HepG2 (cell line): Measurements from ENCODE around the gene CAPRIN1. TPM values are rescaled to one million over a fixed set of nuclear protein-coding genes. Genes with fewer than 3 reads are reported as not detected.

Experiments used
- ATAD3A ChIP-seq: sonication (generic); formaldehyde crosslinking; IDR thresholded peaks from 2 replicates; pipeline ENCODE4 v1.4.0; 2020; ENCODE audit warnings: missing genetic modification reagents
- HIC2 ChIP-seq: sonication (generic); formaldehyde crosslinking; IDR thresholded peaks from 2 replicates; pipeline ENCODE4 v1.9.0; 2022; ENCODE audit warnings: low read depth, missing genetic modification reagents
- HOXA3 ChIP-seq: sonication (generic); formaldehyde crosslinking; IDR thresholded peaks from 2 replicates; pipeline ENCODE4 v1.5.0; 2020; ENCODE audit warnings: missing genetic modification reagents
- IKZF4 ChIP-seq: sonication (generic); formaldehyde crosslinking; IDR thresholded peaks from 2 replicates; pipeline ENCODE4 v1.5.1; 2020; ENCODE audit warnings: borderline replicate concordance, mild to moderate bottlenecking, low read depth, missing genetic modification reagents; ENCODE audit errors: not compliant biosample characterization
- ISL2 ChIP-seq: sonication (generic); formaldehyde crosslinking; IDR thresholded peaks from 2 replicates; pipeline ENCODE4 v1.5.0; 2020; ENCODE audit warnings: missing genetic modification reagents
- JARID2 ChIP-seq: sonication (generic); formaldehyde crosslinking; IDR thresholded peaks from 2 replicates; pipeline ENCODE4 v1.8.1; 2023; ENCODE audit warnings: missing genetic modification reagents, inconsistent platforms; ENCODE audit not compliant: insufficient replicate concordance
- MIXL1 ChIP-seq: IDR thresholded peaks from 2 replicates; pipeline ENCODE4 v1.6.1; 2016
- NCOA1 ChIP-seq: sonication (generic); formaldehyde crosslinking; IDR thresholded peaks from 2 replicates; pipeline ENCODE4 v1.9.0; 2021; ENCODE audit warnings: missing genetic modification reagents
- RARG ChIP-seq: sonication (generic); formaldehyde crosslinking; IDR thresholded peaks from 2 replicates; pipeline ENCODE4 v1.4.0; 2020; ENCODE audit warnings: low read depth, mild to moderate bottlenecking, missing genetic modification reagents
- RCOR2 ChIP-seq: IDR thresholded peaks from 2 replicates; pipeline ENCODE4 v1.6.1; 2016; ENCODE audit warnings: missing biosample characterization, missing genetic modification reagents
- SIN3A ChIP-seq: IDR thresholded peaks from 2 replicates; pipeline ENCODE4 v1.6.1; 2011; ENCODE audit warnings: low read depth, mild to moderate bottlenecking, control low read depth, low read length, borderline replicate concordance
- SRF ChIP-seq: IDR thresholded peaks from 2 replicates; pipeline ENCODE4 v1.6.1; 2011; ENCODE audit warnings: mild to moderate bottlenecking, low read depth, low read length, moderate library complexity
- SRSF1 ChIP-seq: fragments of 200-400 bp; formaldehyde crosslinking; optimal IDR thresholded peaks from 2 replicates; pipeline ENCODE3; 2017; ENCODE audit warnings: mild to moderate bottlenecking, low read depth, low read length, moderate library complexity
- ZNF281 ChIP-seq: sonication (generic); formaldehyde crosslinking; IDR thresholded peaks from 2 replicates; pipeline ENCODE4 v1.4.0; 2020; ENCODE audit warnings: missing genetic modification reagents, borderline replicate concordance
- polyA plus RNA-seq, 8 experiments: library from polyadenylated mRNA; depleted of rRNA in 3 of 8; stranded (reverse) in 7 of 8; unstranded in 1 of 8; fragments of >200 nt; fragmentation: Illumina TruSeq in 4 of 8; extraction: Trizol in 4 of 8; gene quantifications; 2 replicates each; pipeline versions ENCODE4 v1.2.1 to v1.2.3, GENCODE V29; 2011 to 2016; ENCODE audit warnings: low read depth in 4 of 8, missing spikeins in 1 of 8, mixed read lengths in 1 of 8; ENCODE audit not compliant: insufficient read depth in 1 of 8
- total RNA-seq, 5 experiments: library from RNA; depleted of rRNA; stranded (reverse); fragments of >200 nt; fragmentation: Illumina TruSeq; extraction: Trizol; gene quantifications; 2 replicates each; pipeline ENCODE4 v1.2.3, GENCODE V29; 2016; ENCODE audit warnings: low read depth in 1 of 5
- TF ChIP-seq, protein P1 (sequence below): sonication (generic); formaldehyde crosslinking; IDR thresholded peaks from 2 replicates; pipeline ENCODE4 v1.4.0; 2020; ENCODE audit warnings: mild to moderate bottlenecking, missing genetic modification reagents, borderline replicate concordance
- TF ChIP-seq, protein P2 (sequence below): sonication (generic); formaldehyde crosslinking; conservative IDR thresholded peaks from 2 replicates; pipeline ENCODE4 v1.4.0; 2020; ENCODE audit warnings: missing genetic modification reagents

CAPRIN1 gene
- total and polyA plus RNA-seq, 2 of the 13 experiments (the other 11 are each of a cell fraction or from before 2014, with no cell fraction given) = 114 to 162 TPM

DNA sequence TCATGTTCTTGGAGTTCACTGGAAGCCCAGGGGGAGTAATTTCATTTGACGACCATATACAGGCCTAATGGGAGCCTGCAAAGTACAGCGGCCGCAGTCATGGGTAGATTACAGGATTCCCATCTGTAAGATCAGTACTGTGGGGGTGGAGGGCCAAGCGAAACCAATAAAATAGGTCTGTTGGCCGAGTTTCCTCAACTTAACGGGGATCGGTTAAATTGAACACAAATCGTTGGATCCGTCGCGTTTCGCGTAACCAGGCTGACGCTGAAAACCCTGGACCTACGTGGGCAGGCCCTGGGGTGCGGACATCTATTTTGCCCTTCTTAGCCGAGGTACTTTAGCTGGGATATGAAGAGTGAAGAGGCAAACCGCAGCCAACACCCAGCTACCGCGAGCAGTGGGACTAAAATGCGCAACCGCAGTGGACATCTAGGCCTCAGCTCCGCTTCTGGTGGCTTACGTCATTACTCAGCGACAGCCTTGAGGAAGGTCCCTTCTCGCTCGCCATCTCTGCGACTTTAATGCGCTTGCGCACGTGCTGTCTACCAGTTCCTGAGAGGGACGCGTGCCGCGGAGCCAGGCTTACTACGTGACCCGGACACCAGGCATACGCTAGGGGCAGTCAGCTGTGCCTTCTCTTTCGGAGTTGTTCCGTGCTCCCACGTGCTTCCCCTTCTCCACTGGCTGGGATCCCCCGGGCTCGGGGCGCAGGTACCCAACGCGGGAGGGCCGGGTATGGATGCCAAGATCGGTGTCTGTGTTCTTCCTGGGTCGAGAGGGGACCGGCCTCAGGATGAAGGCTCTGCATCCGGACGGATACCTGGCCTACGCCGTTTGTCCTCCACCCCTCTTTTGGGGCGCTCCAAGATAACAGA, 53.8 kb downstream of the CAPRIN1 start, which contains the start of gene NAT10 (continued):
- TF ChIP-seq, protein P1, sequence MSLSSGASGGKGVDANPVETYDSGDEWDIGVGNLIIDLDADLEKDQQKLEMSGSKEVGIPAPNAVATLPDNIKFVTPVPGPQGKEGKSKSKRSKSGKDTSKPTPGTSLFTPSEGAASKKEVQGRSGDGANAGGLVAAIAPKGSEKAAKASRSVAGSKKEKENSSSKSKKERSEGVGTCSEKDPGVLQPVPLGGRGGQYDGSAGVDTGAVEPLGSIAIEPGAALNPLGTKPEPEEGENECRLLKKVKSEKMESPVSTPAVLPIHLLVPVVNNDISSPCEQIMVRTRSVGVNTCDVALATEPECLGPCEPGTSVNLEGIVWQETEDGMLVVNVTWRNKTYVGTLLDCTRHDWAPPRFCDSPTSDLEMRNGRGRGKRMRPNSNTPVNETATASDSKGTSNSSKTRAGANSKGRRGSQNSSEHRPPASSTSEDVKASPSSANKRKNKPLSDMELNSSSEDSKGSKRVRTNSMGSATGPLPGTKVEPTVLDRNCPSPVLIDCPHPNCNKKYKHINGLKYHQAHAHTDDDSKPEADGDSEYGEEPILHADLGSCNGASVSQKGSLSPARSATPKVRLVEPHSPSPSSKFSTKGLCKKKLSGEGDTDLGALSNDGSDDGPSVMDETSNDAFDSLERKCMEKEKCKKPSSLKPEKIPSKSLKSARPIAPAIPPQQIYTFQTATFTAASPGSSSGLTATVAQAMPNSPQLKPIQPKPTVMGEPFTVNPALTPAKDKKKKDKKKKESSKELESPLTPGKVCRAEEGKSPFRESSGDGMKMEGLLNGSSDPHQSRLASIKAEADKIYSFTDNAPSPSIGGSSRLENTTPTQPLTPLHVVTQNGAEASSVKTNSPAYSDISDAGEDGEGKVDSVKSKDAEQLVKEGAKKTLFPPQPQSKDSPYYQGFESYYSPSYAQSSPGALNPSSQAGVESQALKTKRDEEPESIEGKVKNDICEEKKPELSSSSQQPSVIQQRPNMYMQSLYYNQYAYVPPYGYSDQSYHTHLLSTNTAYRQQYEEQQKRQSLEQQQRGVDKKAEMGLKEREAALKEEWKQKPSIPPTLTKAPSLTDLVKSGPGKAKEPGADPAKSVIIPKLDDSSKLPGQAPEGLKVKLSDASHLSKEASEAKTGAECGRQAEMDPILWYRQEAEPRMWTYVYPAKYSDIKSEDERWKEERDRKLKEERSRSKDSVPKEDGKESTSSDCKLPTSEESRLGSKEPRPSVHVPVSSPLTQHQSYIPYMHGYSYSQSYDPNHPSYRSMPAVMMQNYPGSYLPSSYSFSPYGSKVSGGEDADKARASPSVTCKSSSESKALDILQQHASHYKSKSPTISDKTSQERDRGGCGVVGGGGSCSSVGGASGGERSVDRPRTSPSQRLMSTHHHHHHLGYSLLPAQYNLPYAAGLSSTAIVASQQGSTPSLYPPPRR = peak; percentile 45; the same call in 1 of the 2 replicates
- TF ChIP-seq ZNF281 (peak; percentile 31; the same call in 1 of the 2 replicates), ATAD3A (CRISPR knock-in tag) (no peak), SIN3A (peak; percentile 94; the same call in 1 of the 2 replicates), ISL2 (CRISPR knock-in tag) (peak; percentile 74), SRSF1 (peak; percentile 75), MIXL1 (CRISPR knock-in tag) (peak; percentile 82; the same call in 1 of the 2 replicates), JARID2 (CRISPR knock-in tag) (peak; percentile 71), RARG (peak; percentile 29; the same call in 1 of the 2 replicates), NCOA1 (CRISPR knock-in tag) (peak; percentile 69; the same call in 1 of the 2 replicates), RCOR2 (CRISPR knock-in tag) (no peak), IKZF4 (CRISPR knock-in tag) (peak; percentile 38), HOXA3 (CRISPR knock-in tag) (peak; percentile 98), SRF (peak; percentile 65), HIC2 (CRISPR knock-in tag) (no peak)
- TF ChIP-seq, protein P2, sequence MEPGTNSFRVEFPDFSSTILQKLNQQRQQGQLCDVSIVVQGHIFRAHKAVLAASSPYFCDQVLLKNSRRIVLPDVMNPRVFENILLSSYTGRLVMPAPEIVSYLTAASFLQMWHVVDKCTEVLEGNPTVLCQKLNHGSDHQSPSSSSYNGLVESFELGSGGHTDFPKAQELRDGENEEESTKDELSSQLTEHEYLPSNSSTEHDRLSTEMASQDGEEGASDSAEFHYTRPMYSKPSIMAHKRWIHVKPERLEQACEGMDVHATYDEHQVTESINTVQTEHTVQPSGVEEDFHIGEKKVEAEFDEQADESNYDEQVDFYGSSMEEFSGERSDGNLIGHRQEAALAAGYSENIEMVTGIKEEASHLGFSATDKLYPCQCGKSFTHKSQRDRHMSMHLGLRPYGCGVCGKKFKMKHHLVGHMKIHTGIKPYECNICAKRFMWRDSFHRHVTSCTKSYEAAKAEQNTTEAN = no peak
